H1 (cell line): ENCODE data around the gene ADRB2. TPM values are rescaled to one million over a fixed set of nuclear protein-coding genes. Genes with fewer than 3 reads are reported as not detected.

Experiments
- CTCF ChIA-PET: fragments of 300-600 bp; sonication (Branson Sonifier 250); formaldehyde crosslinking; loops from one replicate; lab custom pipeline; 2021; ENCODE audit not compliant: partially characterized antibody; lab: Charles Lee
- POLR2A ChIA-PET: fragments of 300-600 bp; sonication (Branson Sonifier 250); formaldehyde crosslinking; loops from one replicate; lab custom pipeline; 2021; ENCODE audit warnings: inconsistent platforms; ENCODE audit not compliant: partially characterized antibody; lab: Charles Lee
- DNase-seq, 2 experiments: peaks; one replicate each; pipeline versions ENCODE4 v3.0.0 to v3.0.0-alpha.2; 2010 to 2022; ENCODE audit warnings: low spot score in 2 of 2, low read depth in 1 of 2, mixed read lengths in 1 of 2
- FAIRE-seq: peaks from 2 replicates; lab custom pipeline; 2011; peaks lifted over from hg19 to GRCh38; lab: Jason Lieb, UNC
- H2AFZ ChIP-seq: 2 replicates; pipeline ENCODE4 v1.8.1; 2012; ENCODE audit warnings: low read length, inconsistent platforms
- H2AK5ac ChIP-seq: 2 replicates; pipeline ENCODE4 v1.6.1; 2013; ENCODE audit warnings: low read depth, low read length
- H2BK120ac ChIP-seq: replicated peaks from 2 replicates; pipeline ENCODE3; 2013; ENCODE audit warnings: low read depth, low read length, inconsistent platforms
- H2BK12ac ChIP-seq: 2 replicates; pipeline ENCODE4 v1.6.1; 2013; ENCODE audit warnings: low read depth, low read length
- H2BK15ac ChIP-seq: 2 replicates; pipeline ENCODE4 v1.6.1; 2013; ENCODE audit warnings: low read length
- H2BK20ac ChIP-seq: 2 replicates; pipeline ENCODE4 v1.6.1; 2013; ENCODE audit warnings: low read length
- H2BK5ac ChIP-seq: 2 replicates; pipeline ENCODE4 v1.6.1; 2013; ENCODE audit warnings: low read depth, low read length
- H3K14ac ChIP-seq: 2 replicates; pipeline ENCODE4 v1.6.1; 2013; ENCODE audit warnings: inconsistent platforms; ENCODE audit not compliant: insufficient read length
- H3K18ac ChIP-seq: 2 replicates; pipeline ENCODE4 v1.6.1; 2013; ENCODE audit warnings: low read length; ENCODE audit errors: extremely low read depth
- H3K23ac ChIP-seq: 2 replicates; pipeline ENCODE4 v1.6.1; 2013; ENCODE audit warnings: inconsistent platforms; ENCODE audit not compliant: insufficient read length
- H3K23me2 ChIP-seq: 2 replicates; pipeline ENCODE4 v1.6.1; 2013; ENCODE audit warnings: low read depth, low read length
- H3K27ac ChIP-seq: 2 replicates; pipeline ENCODE4 v1.6.1; 2011; ENCODE audit warnings: low read depth, low read length, inconsistent platforms
- H3K27me3 ChIP-seq, 4 experiments: replicated peaks in 1 of 4; 1 replicate in 1 of 4; 2 replicates in 3 of 4; pipeline versions ENCODE4 v1.6.1 to v1.8.1; 2011 to 2013; ENCODE audit warnings: low read length in 3 of 4, mild to moderate bottlenecking in 3 of 4, inconsistent platforms in 2 of 4, mixed read lengths in 2 of 4, moderate library complexity in 1 of 4; ENCODE audit not compliant: control insufficient read depth in 3 of 4, insufficient read depth in 3 of 4; ENCODE audit errors: extremely low read depth in 1 of 4
- H3K36me3 ChIP-seq, 4 experiments: 2 replicates each; pipeline versions ENCODE4 v1.6.1 to v1.8.1; 2011 to 2013; ENCODE audit warnings: mild to moderate bottlenecking in 4 of 4, low read length in 3 of 4, moderate library complexity in 2 of 4, control low read depth in 1 of 4, inconsistent platforms in 1 of 4; ENCODE audit not compliant: insufficient read depth in 4 of 4, control insufficient read depth in 2 of 4
- H3K4ac ChIP-seq: replicated peaks from 2 replicates; pipeline ENCODE3; 2013; ENCODE audit warnings: low read length, low read depth, mixed read lengths, inconsistent platforms; ENCODE audit not compliant: insufficient read length
- H3K4me1 ChIP-seq, 4 experiments: replicated peaks in 1 of 4; 1 replicate in 1 of 4; 2 replicates in 3 of 4; pipeline versions ENCODE4 v1.6.1 to v1.8.1; 2011 to 2013; ENCODE audit warnings: low read length in 3 of 4, inconsistent platforms in 2 of 4, mixed read lengths in 1 of 4; ENCODE audit not compliant: insufficient read depth in 4 of 4, control insufficient read depth in 3 of 4
- H3K4me2 ChIP-seq, 2 experiments: 2 replicates each; pipeline versions ENCODE4 v1.6.1 to v1.8.1; 2011 to 2013; ENCODE audit warnings: low read depth in 2 of 2, low read length in 2 of 2, control low read depth in 1 of 2, inconsistent platforms in 1 of 2, mild to moderate bottlenecking in 1 of 2; ENCODE audit not compliant: insufficient read depth in 1 of 2
- H3K4me3 ChIP-seq, 4 experiments: fragments of 200-600, 300-600 bp in 1 of 4; sonication (generic), shearing (Covaris generic), sonication (Bioruptor Twin) in 1 of 4; 2 replicates each; pipeline versions ENCODE4 v1.5.1 to v1.8.1; 2011 to 2016; ENCODE audit warnings: low read length in 4 of 4, low read depth in 3 of 4, control low read depth in 2 of 4, inconsistent platforms in 2 of 4, mild to moderate bottlenecking in 2 of 4, mixed read lengths in 1 of 4, moderate library complexity in 1 of 4; ENCODE audit not compliant: insufficient read depth in 2 of 4; ENCODE audit errors: extremely low read depth in 1 of 4
- H3K56ac ChIP-seq: replicated peaks from 2 replicates; pipeline ENCODE3; 2013; ENCODE audit warnings: low read depth, mild to moderate bottlenecking, mixed read lengths, low read length, inconsistent platforms; ENCODE audit not compliant: insufficient read length
- H3K79me1 ChIP-seq: 2 replicates; pipeline ENCODE4 v1.6.1; 2013; ENCODE audit warnings: low read depth, low read length, control low read depth
- H3K79me2 ChIP-seq, 2 experiments: 2 replicates each; pipeline versions ENCODE4 v1.6.1 to v1.8.1; 2012 to 2013; ENCODE audit warnings: low read length in 2 of 2, mild to moderate bottlenecking in 2 of 2, inconsistent platforms in 1 of 2; ENCODE audit not compliant: insufficient read depth in 2 of 2, control insufficient read depth in 1 of 2
- H3K9ac ChIP-seq, 4 experiments: replicated peaks in 1 of 4; 1 replicate in 1 of 4; 2 replicates in 3 of 4; pipeline versions ENCODE4 v1.6.1 to v1.8.1; 2011 to 2013; ENCODE audit warnings: low read depth in 3 of 4, low read length in 3 of 4, control low read depth in 2 of 4, mild to moderate bottlenecking in 2 of 4, moderate library complexity in 2 of 4, inconsistent platforms in 1 of 4; ENCODE audit errors: extremely low read depth in 1 of 4
- H3K9me3 ChIP-seq, 2 experiments: 2 replicates each; pipeline versions ENCODE4 v1.6.1 to v1.8.1; 2012 to 2013; ENCODE audit warnings: mild to moderate bottlenecking in 2 of 2, moderate library complexity in 2 of 2, control low read depth in 1 of 2, inconsistent platforms in 1 of 2, low read depth in 1 of 2, low read length in 1 of 2, mixed read lengths in 1 of 2; ENCODE audit not compliant: insufficient read depth in 2 of 2
- H4K20me1 ChIP-seq, 2 experiments: replicated peaks in 1 of 2; 2 replicates each; pipeline versions ENCODE3 to v1.8.1; 2011 to 2013; ENCODE audit warnings: inconsistent platforms in 2 of 2, low read length in 2 of 2, mild to moderate bottlenecking in 1 of 2; ENCODE audit not compliant: insufficient read depth in 2 of 2, control insufficient read depth in 1 of 2
- H4K5ac ChIP-seq: 2 replicates; pipeline ENCODE4 v1.6.1; 2013; ENCODE audit warnings: low read length, low read depth, mixed read lengths, inconsistent platforms; ENCODE audit not compliant: insufficient read length
- H4K8ac ChIP-seq: 2 replicates; pipeline ENCODE4 v1.8.0; 2013; ENCODE audit warnings: mild to moderate bottlenecking, moderate library complexity, low read length, inconsistent platforms; ENCODE audit not compliant: insufficient read depth; ENCODE audit errors: extremely low read depth
- H4K91ac ChIP-seq: replicated peaks from 2 replicates; pipeline ENCODE3; 2013; ENCODE audit warnings: low read length, mixed read lengths, inconsistent platforms; ENCODE audit not compliant: insufficient read length
- BRCA1 ChIP-seq: IDR thresholded peaks from 2 replicates; pipeline ENCODE4 v1.6.1; 2012; ENCODE audit warnings: low read depth, low read length, improper control_type of control experiment
- EP300 ChIP-seq, 2 experiments: IDR thresholded peaks; 1 replicate in 1 of 2; 2 replicates in 1 of 2; pipeline ENCODE4 v1.6.1; 2011 to 2012; ENCODE audit warnings: low read depth in 2 of 2, low read length in 2 of 2, mild to moderate bottlenecking in 2 of 2, borderline replicate concordance in 1 of 2, inconsistent platforms in 1 of 2, moderate library complexity in 1 of 2
- HDAC2 ChIP-seq, 2 experiments: fragments of 300-600 bp in 1 of 2; sonication (generic) in 1 of 2; IDR thresholded peaks; 2 replicates each; pipeline ENCODE4 v1.6.1; 2011 to 2012; ENCODE audit warnings: low read depth in 2 of 2, low read length in 2 of 2, mild to moderate bottlenecking in 2 of 2, moderate library complexity in 2 of 2, borderline replicate concordance in 1 of 2, inconsistent platforms in 1 of 2
- JUND ChIP-seq: IDR thresholded peaks from 2 replicates; pipeline ENCODE4 v1.6.1; 2011; ENCODE audit warnings: mild to moderate bottlenecking, improper control_type of control experiment, low read length
- KDM4A ChIP-seq: IDR thresholded peaks from one replicate; pipeline ENCODE4 v1.7.1; 2012; ENCODE audit warnings: low read depth, mild to moderate bottlenecking, moderate library complexity, low read length, inconsistent platforms; ENCODE audit not compliant: severe bottlenecking
- RBBP5 ChIP-seq: IDR thresholded peaks from 2 replicates; pipeline ENCODE4 v1.7.1; 2012; ENCODE audit warnings: low read depth, mild to moderate bottlenecking, inconsistent platforms, low read length, moderate library complexity, borderline replicate concordance
- RXRA ChIP-seq: IDR thresholded peaks from 2 replicates; pipeline ENCODE4 v1.6.1; 2011; ENCODE audit warnings: low read depth, mild to moderate bottlenecking, low read length, moderate library complexity; ENCODE audit not compliant: insufficient read depth
- WGBS, 2 experiments: shearing (Covaris generic) in 1 of 2; methylation state at CpG; one replicate each; pipeline versions ENCODE4 v1.1.6 to v1.1.7; 2013 to 2015; ENCODE audit warnings: low lambda C conversion rate in 2 of 2, mixed read lengths in 2 of 2, inconsistent platforms in 1 of 2, low coverage in 1 of 2, missing lambda C conversion rate in 1 of 2; ENCODE audit not compliant: insufficient replicate concordance in 2 of 2, insufficient coverage in 1 of 2, insufficient read length in 1 of 2; ENCODE audit errors: extremely low coverage in 1 of 2, missing lambda C conversion rate in 1 of 2; 5-methylcytosine and 5-hydroxymethylcytosine counted together
- polyA plus RNA-seq, 7 experiments: library from polyadenylated mRNA; depleted of rRNA in 3 of 7; stranded (reverse) in 5 of 7; unstranded in 2 of 7; fragments of >200 nt in 5 of 7; fragments of 200-250 nt in 2 of 7; gene quantifications; 1 replicate in 5 of 7; 2 replicates in 1 of 7; 4 replicates in 1 of 7; pipeline versions ENCODE4 v1.2.1 to v1.2.3, GENCODE V29; 2011 to 2013; ENCODE audit warnings: missing spikeins in 2 of 7, mixed read lengths in 2 of 7
- total RNA-seq: library from RNA; stranded (reverse); fragmentation: NEBNext Ultra II Directional; extraction: Animal tissue kit (Norgen Biotek cat#: 25700); gene quantifications from 2 replicates; pipeline ENCODE4 v1.2.1, GENCODE V29; 2021
- TF ChIP-seq, protein P1 (sequence below): IDR thresholded peaks from 2 replicates; pipeline ENCODE4 v1.6.1; 2012; ENCODE audit warnings: low read length, inconsistent platforms
- TF ChIP-seq, protein P2 (sequence below), 3 experiments: IDR thresholded peaks; 1 replicate in 2 of 3; 2 replicates in 1 of 3; pipeline versions ENCODE4 v1.5.1 to v1.6.1; 2011; ENCODE audit warnings: low read length in 3 of 3, mild to moderate bottlenecking in 3 of 3, inconsistent platforms in 2 of 3, low read depth in 1 of 3, moderate library complexity in 1 of 3; ENCODE audit not compliant: insufficient read depth in 1 of 3; ENCODE audit errors: control extremely low read depth in 1 of 3

Gene ADRB2
- total and polyA plus RNA-seq, 2 of the 8 experiments (the other 6 are each of a cell fraction or from before 2014, with no cell fraction given) = 0.65 to 0.77 TPM

DNA sequence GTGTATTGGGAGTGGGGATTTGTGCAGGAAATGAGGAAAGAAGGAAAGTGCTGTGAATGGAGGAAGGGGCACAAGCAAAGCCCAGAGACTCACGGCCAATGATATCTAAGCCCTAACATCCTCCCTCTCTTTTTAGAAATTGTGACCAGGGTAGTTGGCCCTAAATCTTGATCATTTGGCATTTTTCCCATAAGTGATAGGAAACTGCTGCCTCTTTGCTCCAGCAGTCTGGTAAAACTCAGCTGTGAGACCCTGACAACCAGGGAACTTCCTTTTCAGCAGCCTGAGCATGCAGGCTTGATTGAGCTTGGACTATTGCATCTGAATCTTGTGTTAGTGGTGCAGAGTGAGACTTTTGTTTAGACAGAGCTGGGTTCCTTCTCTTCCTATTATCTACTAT, 9.6 kb upstream of the ADRB2 start:
- DNase-seq = no peak
- H3K56ac ChIP-seq = no peak overlapping the region
- no peaks in the 10 kb centered on the region for H3K27me3 ChIP-seq
- WGBS, 2 experiments = 100% methylated on average over 1 of the region's 1 CpG; no CpG with 5 or more reads in 1 of the 2 experiments
- H2BK20ac ChIP-seq = no peak overlapping the region
- no peak overlapping the region for H2BK5ac ChIP-seq
- H3K14ac ChIP-seq = no peak overlapping the region
- H2AFZ ChIP-seq = peak overlapping the region; percentile 66; the same call in 1 of the 2 replicates
- no peak overlapping the region for H4K5ac ChIP-seq
- no peak overlapping the region for H3K18ac ChIP-seq
- H3K27ac ChIP-seq = no peak overlapping the region
- H3K4me3 ChIP-seq = no peak overlapping the region
- H3K4ac ChIP-seq = no peak overlapping the region
- no peaks in the 10 kb centered on the region for H3K79me1 ChIP-seq
- no peak overlapping the region for H2BK15ac ChIP-seq
- no peaks in the 10 kb centered on the region for H3K79me2 ChIP-seq
- no peak overlapping the region for H4K91ac ChIP-seq
- no peaks in the 10 kb centered on the region for H4K20me1 ChIP-seq
- no peak overlapping the region for H2BK12ac ChIP-seq
- H3K9me3 ChIP-seq = no peaks in the 10 kb centered on the region
- H3K9ac ChIP-seq = no peak overlapping the region
- H2BK120ac ChIP-seq = no peak overlapping the region
- no peak overlapping the region for H2AK5ac ChIP-seq
- no peaks in the 10 kb centered on the region; the same call in 1 of the 2 replicates for H3K23me2 ChIP-seq
- H3K36me3 ChIP-seq = no peaks in the 10 kb centered on the region
- FAIRE-seq = no peak
- ChIA-PET POLR2A (no interaction called here), CTCF (interaction anchor here (1.6 to 2.2 kb wide), 2 partner anchors 141 to 218 kb away, joined by 6 to 12 read pairs; no protein-coding TSS in a partner anchor)
- H3K4me1 ChIP-seq = no peaks in the 10 kb centered on the region
- H3K4me2 ChIP-seq = no peak overlapping the region
- H4K8ac ChIP-seq = no peak overlapping the region
- no peak overlapping the region for H3K23ac ChIP-seq
- TF ChIP-seq RBBP5 = no peak
- TF ChIP-seq KDM4A = no peak
- TF ChIP-seq BRCA1 = no peak
- TF ChIP-seq EP300 (IDR thresholded peaks at IDR 0.05; ENCODE audit: borderline replicate concordance in 1 of 2, low read depth in 2 of 2, low read length in 2 of 2) = no peak
- TF ChIP-seq HDAC2 (IDR thresholded peaks at IDR 0.05; ENCODE audit: borderline replicate concordance in 1 of 2, low read depth in 2 of 2, low read length in 2 of 2) = no peak
- no peak for TF ChIP-seq RXRA
- TF ChIP-seq, protein P1, sequence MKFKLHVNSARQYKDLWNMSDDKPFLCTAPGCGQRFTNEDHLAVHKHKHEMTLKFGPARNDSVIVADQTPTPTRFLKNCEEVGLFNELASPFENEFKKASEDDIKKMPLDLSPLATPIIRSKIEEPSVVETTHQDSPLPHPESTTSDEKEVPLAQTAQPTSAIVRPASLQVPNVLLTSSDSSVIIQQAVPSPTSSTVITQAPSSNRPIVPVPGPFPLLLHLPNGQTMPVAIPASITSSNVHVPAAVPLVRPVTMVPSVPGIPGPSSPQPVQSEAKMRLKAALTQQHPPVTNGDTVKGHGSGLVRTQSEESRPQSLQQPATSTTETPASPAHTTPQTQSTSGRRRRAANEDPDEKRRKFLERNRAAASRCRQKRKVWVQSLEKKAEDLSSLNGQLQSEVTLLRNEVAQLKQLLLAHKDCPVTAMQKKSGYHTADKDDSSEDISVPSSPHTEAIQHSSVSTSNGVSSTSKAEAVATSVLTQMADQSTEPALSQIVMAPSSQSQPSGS = no peak
- TF ChIP-seq, protein P2, sequence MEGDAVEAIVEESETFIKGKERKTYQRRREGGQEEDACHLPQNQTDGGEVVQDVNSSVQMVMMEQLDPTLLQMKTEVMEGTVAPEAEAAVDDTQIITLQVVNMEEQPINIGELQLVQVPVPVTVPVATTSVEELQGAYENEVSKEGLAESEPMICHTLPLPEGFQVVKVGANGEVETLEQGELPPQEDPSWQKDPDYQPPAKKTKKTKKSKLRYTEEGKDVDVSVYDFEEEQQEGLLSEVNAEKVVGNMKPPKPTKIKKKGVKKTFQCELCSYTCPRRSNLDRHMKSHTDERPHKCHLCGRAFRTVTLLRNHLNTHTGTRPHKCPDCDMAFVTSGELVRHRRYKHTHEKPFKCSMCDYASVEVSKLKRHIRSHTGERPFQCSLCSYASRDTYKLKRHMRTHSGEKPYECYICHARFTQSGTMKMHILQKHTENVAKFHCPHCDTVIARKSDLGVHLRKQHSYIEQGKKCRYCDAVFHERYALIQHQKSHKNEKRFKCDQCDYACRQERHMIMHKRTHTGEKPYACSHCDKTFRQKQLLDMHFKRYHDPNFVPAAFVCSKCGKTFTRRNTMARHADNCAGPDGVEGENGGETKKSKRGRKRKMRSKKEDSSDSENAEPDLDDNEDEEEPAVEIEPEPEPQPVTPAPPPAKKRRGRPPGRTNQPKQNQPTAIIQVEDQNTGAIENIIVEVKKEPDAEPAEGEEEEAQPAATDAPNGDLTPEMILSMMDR (IDR thresholded peaks at IDR 0.05; ENCODE audit: control extremely low read depth in 1 of 3, insufficient read depth in 1 of 3, low read depth in 1 of 3, low read length in 3 of 3) = no peak
- TF ChIP-seq JUND = no peak
